Osteoblast (primary cell): ENCODE measurements around the gene CCER1. TPM values are rescaled to one million over a fixed set of nuclear protein-coding genes. Genes with fewer than 3 reads are reported as not detected.

Experiments used
- DNase-seq: peaks from one replicate; pipeline ENCODE4 v3.0.0; 2011; ENCODE audit warnings: low spot score, mixed read lengths; ENCODE audit not compliant: insufficient read length; ENCODE audit errors: missing footprints
- H2AFZ ChIP-seq: 2 replicates; pipeline ENCODE4 v1.6.0; 2011; ENCODE audit warnings: mild to moderate bottlenecking, low read length
- H3K27ac ChIP-seq: 2 replicates; pipeline ENCODE4 v1.5.1; 2011; ENCODE audit warnings: mild to moderate bottlenecking, low read depth, low read length, moderate library complexity
- H3K27me3 ChIP-seq: 2 replicates; pipeline ENCODE4 v1.6.0; 2012; ENCODE audit warnings: mild to moderate bottlenecking, control low read depth, inconsistent platforms, low read length, moderate library complexity; ENCODE audit not compliant: insufficient read depth
- H3K36me3 ChIP-seq: 2 replicates; pipeline ENCODE4 v1.5.1; 2011; ENCODE audit warnings: mild to moderate bottlenecking, low read length, control low read depth, moderate library complexity; ENCODE audit not compliant: insufficient read depth
- H3K4me1 ChIP-seq: 2 replicates; pipeline ENCODE4 v1.5.1; 2011; ENCODE audit warnings: mild to moderate bottlenecking, low read length, control low read depth, moderate library complexity; ENCODE audit not compliant: insufficient read depth
- H3K4me2 ChIP-seq: 2 replicates; pipeline ENCODE4 v1.6.0; 2011; ENCODE audit warnings: mild to moderate bottlenecking, low read length; ENCODE audit not compliant: insufficient read depth
- H3K4me3 ChIP-seq: fragments of 200-600 bp; sonication (generic); 3 replicates; pipeline ENCODE4 v1.5.1; 2012; ENCODE audit warnings: mild to moderate bottlenecking, low read length, inconsistent platforms; ENCODE audit not compliant: insufficient read depth
- H3K79me2 ChIP-seq: 2 replicates; pipeline ENCODE4 v1.6.0; 2012; ENCODE audit warnings: mild to moderate bottlenecking, low read length, control low read depth, inconsistent platforms; ENCODE audit not compliant: insufficient read depth
- H3K9me3 ChIP-seq: 2 replicates; pipeline ENCODE4 v1.5.1; 2011; ENCODE audit warnings: low read depth, low read length, control low read depth
- H4K20me1 ChIP-seq: 2 replicates; pipeline ENCODE4 v1.6.0; 2012; ENCODE audit warnings: mild to moderate bottlenecking, low read length, control low read depth; ENCODE audit not compliant: insufficient read depth
- total RNA-seq: library from RNA; depleted of rRNA; stranded (reverse); fragments of >200 nt; gene quantifications from 2 replicates; pipeline ENCODE4 v1.2.3, GENCODE V29; 2012
- TF ChIP-seq, protein P1 (sequence below): IDR thresholded peaks from 2 replicates; pipeline ENCODE4 v1.5.1; 2011; ENCODE audit warnings: mild to moderate bottlenecking, low read depth, low read length, moderate library complexity; ENCODE audit errors: extremely low read depth

CCER1 gene
- total RNA-seq, 1 donor = not detected

DNA sequence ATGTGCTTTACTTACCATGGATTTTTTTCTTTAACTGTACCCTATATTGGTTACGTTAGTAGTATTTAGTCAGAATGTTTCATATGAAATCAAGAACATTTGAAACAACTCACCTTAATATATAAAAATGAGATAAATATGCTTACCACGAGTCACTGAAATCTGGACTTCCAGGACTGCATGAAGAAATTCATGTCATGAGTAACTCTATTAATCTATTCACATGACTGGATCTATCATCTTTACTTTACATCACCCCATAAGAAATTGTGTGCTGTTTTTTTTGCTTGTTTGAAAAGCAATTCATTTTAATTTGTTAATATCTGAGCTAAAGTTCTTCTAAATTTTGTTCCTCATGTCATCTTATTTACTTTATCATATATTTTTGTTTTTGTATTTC is 44.6 kb upstream of the CCER1 start:
- TF ChIP-seq, protein P1, sequence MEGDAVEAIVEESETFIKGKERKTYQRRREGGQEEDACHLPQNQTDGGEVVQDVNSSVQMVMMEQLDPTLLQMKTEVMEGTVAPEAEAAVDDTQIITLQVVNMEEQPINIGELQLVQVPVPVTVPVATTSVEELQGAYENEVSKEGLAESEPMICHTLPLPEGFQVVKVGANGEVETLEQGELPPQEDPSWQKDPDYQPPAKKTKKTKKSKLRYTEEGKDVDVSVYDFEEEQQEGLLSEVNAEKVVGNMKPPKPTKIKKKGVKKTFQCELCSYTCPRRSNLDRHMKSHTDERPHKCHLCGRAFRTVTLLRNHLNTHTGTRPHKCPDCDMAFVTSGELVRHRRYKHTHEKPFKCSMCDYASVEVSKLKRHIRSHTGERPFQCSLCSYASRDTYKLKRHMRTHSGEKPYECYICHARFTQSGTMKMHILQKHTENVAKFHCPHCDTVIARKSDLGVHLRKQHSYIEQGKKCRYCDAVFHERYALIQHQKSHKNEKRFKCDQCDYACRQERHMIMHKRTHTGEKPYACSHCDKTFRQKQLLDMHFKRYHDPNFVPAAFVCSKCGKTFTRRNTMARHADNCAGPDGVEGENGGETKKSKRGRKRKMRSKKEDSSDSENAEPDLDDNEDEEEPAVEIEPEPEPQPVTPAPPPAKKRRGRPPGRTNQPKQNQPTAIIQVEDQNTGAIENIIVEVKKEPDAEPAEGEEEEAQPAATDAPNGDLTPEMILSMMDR = no peak
- Histone ChIP-seq H3K79me2 (no peaks in the 10 kb centered on the region), H3K4me2 (no peak overlapping the region), H3K27ac (no peak overlapping the region), H3K4me1 (peaks cover 2% of the 10 kb centered on the region), H3K4me3 (no peak overlapping the region), H2AFZ (no peak overlapping the region), H4K20me1 (no peaks in the 10 kb centered on the region), H3K36me3 (no peaks in the 10 kb centered on the region), H3K27me3 (no peaks in the 10 kb centered on the region), H3K9me3 (no peaks in the 10 kb centered on the region)
- DNase-seq = no peak

DNA sequence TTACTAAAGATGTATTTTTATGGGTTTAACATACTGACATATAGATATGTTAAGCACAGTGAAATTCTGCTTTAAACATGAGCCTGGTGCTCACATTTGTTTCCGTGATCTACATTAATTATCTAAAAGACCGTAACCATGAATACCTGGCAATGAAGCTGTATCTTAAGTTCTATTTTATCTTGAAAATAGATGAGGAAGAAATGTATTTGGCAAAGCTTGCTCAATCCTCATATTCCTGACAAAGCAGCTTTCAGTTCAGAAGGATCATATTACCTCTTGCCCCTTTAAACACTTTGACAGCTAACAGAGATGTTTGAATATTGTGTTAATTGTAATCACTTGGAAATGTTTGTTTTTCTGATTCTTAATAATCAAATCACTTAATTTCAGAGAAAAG is 40.0 kb upstream of the CCER1 start:
- Histone ChIP-seq H3K9me3 (no peaks in the 10 kb centered on the region), H3K27me3 (no peaks in the 10 kb centered on the region), H3K4me3 (no peak overlapping the region), H3K79me2 (no peaks in the 10 kb centered on the region), H3K36me3 (no peaks in the 10 kb centered on the region), H4K20me1 (no peaks in the 10 kb centered on the region), H3K4me2 (peak overlapping the region; percentile 1), H2AFZ (no peak overlapping the region), H3K4me1 (peaks cover 2% of the 10 kb centered on the region), H3K27ac (no peak overlapping the region)
- TF ChIP-seq, protein P1 = no peak
- no peak for DNase-seq

DNA sequence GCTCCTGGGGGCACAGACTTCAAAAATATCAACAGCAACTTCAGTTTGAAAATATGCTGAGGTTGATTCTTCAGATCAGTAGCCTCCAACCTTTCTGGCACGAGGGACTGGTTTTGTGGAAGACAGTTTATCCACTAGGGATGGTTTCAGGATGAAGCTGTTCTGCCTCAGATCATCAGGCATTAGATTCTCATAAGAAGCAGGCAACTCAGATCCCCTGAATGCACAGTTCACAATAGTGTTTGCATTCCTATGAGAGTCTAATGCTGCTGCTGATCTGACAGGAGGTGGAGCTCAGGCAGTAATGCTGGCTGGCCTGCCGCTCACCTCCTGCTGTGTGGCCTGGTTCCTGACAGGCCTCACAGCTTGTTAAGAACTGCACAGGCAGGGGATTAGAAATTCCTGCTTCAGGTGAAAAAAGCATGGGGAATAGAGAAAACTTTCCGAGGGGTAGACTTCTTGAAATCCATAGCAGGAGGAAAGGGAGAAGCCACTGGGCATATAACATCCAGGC is 37.0 kb upstream of the CCER1 start:
- no peaks in the 10 kb centered on the region for H4K20me1 ChIP-seq
- H2AFZ ChIP-seq = no peak overlapping the region
- H3K9me3 ChIP-seq = no peaks in the 10 kb centered on the region
- peaks cover 5% of the 10 kb centered on the region for H3K4me1 ChIP-seq
- H3K36me3 ChIP-seq = no peaks in the 10 kb centered on the region
- H3K27ac ChIP-seq = no peak overlapping the region
- no peak for DNase-seq
- H3K4me2 ChIP-seq = no peak overlapping the region
- TF ChIP-seq, protein P1 = no peak
- no peaks in the 10 kb centered on the region for H3K79me2 ChIP-seq
- no peak overlapping the region for H3K4me3 ChIP-seq
- no peaks in the 10 kb centered on the region for H3K27me3 ChIP-seq

DNA sequence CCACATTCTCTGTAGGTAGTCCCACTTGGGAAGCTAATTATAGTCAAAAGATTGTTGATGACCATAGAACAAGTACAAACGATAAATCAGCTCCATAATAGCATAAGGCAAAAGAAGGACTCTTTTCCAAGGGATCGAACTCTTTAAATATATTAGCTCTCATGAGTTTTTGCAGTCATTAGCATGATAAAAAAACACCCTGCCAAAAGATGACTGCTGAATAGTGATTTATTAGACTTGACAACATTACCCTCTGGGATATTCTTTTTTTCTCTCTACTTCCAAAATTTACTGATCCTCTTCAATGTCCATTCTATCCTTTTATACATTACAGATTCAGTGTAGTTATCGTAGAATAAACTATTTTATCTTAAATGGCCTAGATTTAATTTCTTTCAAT is 35.6 kb upstream of the CCER1 start:
- TF ChIP-seq, protein P1 = no peak
- peaks cover 5% of the 10 kb centered on the region for H3K9me3 ChIP-seq
- H2AFZ ChIP-seq = no peak overlapping the region
- H3K79me2 ChIP-seq = no peaks in the 10 kb centered on the region
- H3K4me3 ChIP-seq = no peak overlapping the region
- H3K4me2 ChIP-seq = no peak overlapping the region
- no peak overlapping the region for H3K27ac ChIP-seq
- H4K20me1 ChIP-seq = no peaks in the 10 kb centered on the region
- H3K27me3 ChIP-seq = no peaks in the 10 kb centered on the region
- DNase-seq = no peak
- no peaks in the 10 kb centered on the region for H3K36me3 ChIP-seq
- H3K4me1 ChIP-seq = peaks cover 5% of the 10 kb centered on the region
